GM19395 (cell line): ENCODE results near the gene SLC2A10.

Source experiments
- ATAC-seq: cut with Tn5 transposase; IDR thresholded peaks from one replicate; pipeline ENCODE4 v1.9.1; 2021; ENCODE audit warnings: mild to moderate bottlenecking, moderate library complexity; ENCODE audit not compliant: unreplicated experiment

The SLC2A10 gene

GRCh38 chr20:46724343-46724959, 15.0 kb downstream of the SLC2A10 start:
- no peak for ATAC-seq

DNA sequence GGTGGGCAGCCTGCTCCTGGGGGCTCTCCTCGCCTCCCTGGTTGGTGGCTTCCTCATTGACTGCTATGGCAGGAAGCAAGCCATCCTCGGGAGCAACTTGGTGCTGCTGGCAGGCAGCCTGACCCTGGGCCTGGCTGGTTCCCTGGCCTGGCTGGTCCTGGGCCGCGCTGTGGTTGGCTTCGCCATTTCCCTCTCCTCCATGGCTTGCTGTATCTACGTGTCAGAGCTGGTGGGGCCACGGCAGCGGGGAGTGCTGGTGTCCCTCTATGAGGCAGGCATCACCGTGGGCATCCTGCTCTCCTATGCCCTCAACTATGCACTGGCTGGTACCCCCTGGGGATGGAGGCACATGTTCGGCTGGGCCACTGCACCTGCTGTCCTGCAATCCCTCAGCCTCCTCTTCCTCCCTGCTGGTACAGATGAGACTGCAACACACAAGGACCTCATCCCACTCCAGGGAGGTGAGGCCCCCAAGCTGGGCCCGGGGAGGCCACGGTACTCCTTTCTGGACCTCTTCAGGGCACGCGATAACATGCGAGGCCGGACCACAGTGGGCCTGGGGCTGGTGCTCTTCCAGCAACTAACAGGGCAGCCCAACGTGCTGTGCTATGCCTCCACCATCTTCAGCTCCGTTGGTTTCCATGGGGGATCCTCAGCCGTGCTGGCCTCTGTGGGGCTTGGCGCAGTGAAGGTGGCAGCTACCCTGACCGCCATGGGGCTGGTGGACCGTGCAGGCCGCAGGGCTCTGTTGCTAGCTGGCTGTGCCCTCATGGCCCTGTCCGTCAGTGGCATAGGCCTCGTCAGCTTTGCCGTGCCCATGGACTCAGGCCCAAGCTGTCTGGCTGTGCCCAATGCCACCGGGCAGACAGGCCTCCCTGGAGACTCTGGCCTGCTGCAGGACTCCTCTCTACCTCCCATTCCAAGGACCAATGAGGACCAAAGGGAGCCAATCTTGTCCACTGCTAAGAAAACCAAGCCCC, 16.0 kb downstream of the SLC2A10 start:
- no peak for ATAC-seq

GRCh38 chr20:46731770-46732169, 22.3 kb downstream of the SLC2A10 start:
- ATAC-seq = no peak

- no peak for ATAC-seq
Measured at GRCh38 chr20:46735436-46735835, 26.0 kb downstream of the SLC2A10 start.

DNA sequence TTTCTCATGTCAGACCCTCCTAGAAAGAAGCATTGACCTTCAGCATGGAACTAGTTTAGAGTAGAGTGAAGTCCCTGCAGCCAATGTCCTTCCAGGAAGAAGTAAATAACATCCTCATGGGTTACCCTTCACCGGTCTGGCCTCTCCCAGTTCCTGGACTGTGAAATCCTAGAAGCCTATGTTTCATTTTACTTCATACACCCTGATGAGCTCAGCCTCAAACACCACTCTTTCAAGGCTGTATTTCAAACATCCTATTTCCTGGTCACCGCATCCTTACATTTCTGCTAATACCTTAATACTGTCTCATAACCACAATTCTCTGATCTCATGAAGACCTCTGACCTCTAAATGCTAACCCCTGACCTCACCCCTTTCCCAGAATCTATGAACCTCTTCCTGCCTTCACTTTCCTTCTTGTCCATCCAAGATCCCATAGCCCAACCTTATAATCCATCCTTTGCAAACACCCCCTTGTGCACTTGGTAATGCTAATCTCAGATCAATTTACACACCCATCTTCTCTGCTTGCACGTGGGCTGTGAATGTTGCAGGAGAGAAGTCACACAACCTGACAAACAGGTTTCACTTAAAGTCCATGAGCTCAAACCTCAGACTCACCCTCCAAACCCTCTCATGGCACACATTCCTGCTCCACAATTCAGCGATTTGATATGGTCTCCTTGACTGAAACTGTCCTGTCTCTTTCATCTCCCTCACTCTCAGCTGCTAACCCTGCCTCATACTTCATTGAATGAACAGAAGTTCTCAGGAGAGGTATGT, 30.2 kb downstream of the SLC2A10 start:
- ATAC-seq = no peak

GRCh38 chr20:46740214-46740609, 30.8 kb downstream of the SLC2A10 start:
- no peak for ATAC-seq

DNA sequence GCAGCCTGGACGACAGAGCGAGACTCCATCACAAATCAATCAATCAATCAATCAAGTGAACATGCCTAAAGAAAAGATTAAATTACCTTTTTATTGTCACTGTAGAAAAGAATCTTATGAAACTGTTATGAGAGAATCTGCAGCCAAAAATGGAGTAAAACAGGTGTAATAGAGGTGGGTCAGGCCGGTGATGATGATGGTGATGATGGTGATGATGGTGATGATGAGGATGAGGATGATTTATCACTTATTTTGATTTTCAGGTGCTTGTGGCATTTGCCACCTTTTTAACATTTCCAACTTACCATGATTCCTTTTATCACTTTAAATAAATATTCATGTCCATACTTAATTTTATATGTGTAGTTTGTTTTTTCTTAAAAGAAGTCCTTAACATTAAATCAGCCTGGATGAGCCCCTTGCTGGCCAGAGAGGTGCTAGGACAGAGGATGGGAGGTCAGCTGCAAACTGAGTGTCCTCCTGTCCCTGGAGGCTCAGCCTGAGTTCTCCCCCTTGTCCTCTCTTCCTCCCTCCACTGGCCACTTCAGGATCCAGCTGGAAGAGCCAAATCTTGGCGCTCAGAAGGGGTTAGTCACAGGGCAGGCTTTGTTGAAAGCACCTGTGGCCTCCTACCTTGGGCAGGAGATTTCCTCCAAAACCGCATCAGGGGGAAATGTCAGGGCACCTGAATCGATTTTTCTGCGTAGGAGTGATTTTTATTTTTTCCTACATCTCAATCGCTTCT, 32.6 kb downstream of the SLC2A10 start:
- ATAC-seq = no peak

- no peak for ATAC-seq
Measured at GRCh38 chr20:46742669-46743045, 33.2 kb downstream of the SLC2A10 start.

DNA sequence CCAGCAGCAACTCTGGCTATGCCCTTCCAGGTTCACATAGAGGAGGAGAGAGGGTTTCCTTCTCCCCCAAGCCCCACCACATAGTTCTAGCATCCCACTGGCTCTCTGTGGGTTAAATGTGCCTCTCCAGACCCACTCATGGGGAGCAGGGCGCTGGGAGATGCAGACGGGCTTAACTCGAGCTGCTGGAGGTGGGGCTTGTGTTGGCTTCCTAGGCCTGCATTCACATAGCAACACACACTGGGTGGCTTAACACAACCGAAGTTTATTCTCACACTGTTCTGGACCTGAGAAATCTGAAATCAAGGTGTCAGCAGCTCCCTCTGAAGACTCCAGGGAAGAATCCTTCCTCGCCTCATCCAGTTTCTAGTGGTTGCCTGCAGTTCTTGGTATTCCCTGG, 33.6 kb downstream of the SLC2A10 start:
- ATAC-seq = no peak

DNA sequence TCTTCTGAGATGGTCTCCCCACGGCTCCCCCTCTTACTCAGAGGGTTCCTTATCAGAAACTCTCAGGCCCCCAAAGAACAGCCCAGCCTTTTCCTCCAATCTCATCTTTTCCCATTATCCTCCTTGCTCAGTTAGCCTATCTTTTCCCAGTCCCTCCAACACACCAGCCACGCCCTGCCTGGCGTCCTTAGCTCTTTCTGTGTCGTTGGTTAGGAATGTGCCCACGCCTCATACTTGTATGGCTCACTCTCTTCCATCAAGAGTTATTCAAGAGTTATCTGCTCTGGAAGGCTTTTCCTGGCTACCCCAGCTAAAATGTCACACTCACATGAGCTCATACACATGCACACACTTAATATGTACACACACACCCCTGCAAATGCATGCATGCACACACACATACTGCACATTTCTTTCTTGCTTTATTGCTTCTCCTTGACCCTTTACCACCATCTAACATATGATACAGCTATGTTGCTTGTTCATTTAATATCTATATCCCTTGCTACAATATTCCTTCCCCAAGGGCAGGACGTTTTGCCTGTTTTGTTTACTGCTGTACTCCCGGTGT, 37.6 kb downstream of the SLC2A10 start:
- no peak for ATAC-seq

GRCh38 chr20:46749147-46749546, 39.7 kb downstream of the SLC2A10 start:
- ATAC-seq = no peak

GRCh38 chr20:46751856-46752255, 42.4 kb downstream of the SLC2A10 start:
- no peak for ATAC-seq

DNA sequence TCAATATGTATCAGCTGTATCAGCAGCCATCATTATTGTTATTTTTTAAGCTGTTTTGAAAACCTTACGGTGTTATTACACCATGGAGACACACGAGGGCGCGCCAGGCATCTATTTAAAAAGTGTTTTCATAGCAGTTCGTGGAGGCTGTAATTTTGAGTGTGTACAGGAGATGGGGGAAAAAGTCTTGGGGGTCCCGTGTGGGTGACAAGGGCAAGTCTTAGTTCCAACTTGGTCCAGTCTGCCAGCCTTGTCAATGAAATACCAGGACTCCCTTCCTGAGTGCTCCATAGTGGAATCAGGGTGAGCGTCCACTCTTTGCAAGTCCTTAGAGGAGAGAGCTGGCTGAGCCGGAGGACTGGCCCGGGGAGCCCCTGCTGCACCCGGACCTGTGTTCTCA, 43.3 kb downstream of the SLC2A10 start:
- ATAC-seq = no peak

DNA sequence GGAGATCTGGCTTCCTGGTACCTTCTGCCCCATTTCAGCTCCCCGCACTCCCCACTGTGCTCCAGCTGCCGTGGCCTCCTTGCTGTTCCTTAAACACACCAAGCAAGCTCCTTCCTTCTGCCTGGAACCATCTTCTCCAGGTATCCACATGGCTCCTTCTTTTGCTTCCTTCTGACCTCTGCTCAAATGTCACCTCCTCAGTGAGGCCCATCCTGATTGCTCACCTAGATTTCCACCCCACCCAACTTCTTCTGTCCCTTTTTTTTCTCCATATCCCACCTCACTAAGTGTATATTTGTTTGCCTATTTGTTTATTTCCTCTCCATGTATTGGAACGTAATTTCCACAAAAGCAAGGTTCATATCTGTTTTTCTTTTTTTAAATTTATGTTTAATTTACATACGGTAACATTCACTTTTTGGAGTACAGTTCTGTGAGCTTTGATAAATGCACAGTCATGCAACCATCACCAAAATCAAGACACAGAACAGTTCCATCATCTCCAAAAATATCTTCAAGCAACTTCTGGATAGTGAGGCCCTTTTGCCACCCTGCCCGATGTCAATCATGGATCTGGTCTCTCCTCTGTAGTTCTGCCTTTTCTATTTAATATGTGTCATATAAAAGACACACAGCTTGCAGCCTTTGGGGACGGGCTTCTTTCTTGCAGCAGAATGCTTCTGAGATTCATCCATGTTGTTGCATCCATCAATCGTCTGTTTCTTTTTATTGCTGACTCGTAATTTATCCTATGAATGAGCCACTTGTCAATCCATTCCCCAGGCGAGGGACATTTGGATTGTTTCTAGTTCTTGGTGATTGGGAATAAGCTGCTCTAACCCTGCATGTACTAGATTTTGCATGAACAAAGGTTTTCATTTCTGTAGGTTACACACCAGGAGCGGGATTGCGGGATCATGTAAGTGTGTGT, 46.3 kb downstream of the SLC2A10 start:
- no peak for ATAC-seq

GRCh38 chr20:46756419-46756818, 47.0 kb downstream of the SLC2A10 start:
- no peak for ATAC-seq

DNA sequence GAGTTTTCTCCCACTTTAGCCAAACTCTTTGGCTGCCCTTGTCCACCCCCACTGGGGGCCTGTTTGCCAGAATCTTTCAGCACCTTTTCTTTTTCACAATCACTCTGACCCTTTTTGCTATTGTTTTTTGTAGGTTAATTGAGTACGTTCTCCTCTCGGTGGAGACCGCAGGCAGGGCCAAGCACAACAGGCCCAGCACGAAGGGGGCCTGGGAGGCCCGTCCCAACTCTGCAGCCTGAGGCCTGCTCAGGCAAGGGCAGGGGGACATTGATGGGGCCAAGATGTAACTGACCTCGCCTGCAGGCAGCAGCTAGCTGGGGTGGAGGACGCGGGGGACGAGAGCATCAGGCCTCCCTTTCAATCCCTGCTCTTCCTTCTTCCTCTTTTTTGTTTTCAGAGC, 47.7 kb downstream of the SLC2A10 start:
- no peak for ATAC-seq

- no peak for ATAC-seq
Measured at GRCh38 chr20:46757754-46758678, 48.6 kb downstream of the SLC2A10 start.

GRCh38 chr20:46758929-46759669, 49.6 kb downstream of the SLC2A10 start:
- ATAC-seq = no peak
